Neural cell (in vitro differentiated cells): ENCODE data around the gene HMCN2.

Experiments
- EP300 ChIP-seq: fragments of 450-650 bp; conservative IDR thresholded peaks from 2 replicates; pipeline ENCODE4 v1.6.1; 2014; ENCODE audit warnings: antibody characterized with exemption, mild to moderate bottlenecking, moderate library complexity; ENCODE audit not compliant: poor library complexity, severe bottlenecking
- POLR2AphosphoS5 ChIP-seq: IDR thresholded peaks from 2 replicates; pipeline ENCODE4 v1.6.1; 2012
- SMC3 ChIP-seq: fragments of 450-650 bp; conservative IDR thresholded peaks from 2 replicates; pipeline ENCODE4 v1.6.1; 2014; ENCODE audit warnings: antibody characterized with exemption, mild to moderate bottlenecking, moderate library complexity; ENCODE audit not compliant: poor library complexity
- TF ChIP-seq, protein P1 (sequence below): fragments of 450-650 bp; IDR thresholded peaks from 2 replicates; pipeline ENCODE4 v1.5.1; 2014; ENCODE audit warnings: antibody characterized with exemption, mild to moderate bottlenecking, moderate library complexity; ENCODE audit not compliant: poor library complexity, severe bottlenecking

DNA sequence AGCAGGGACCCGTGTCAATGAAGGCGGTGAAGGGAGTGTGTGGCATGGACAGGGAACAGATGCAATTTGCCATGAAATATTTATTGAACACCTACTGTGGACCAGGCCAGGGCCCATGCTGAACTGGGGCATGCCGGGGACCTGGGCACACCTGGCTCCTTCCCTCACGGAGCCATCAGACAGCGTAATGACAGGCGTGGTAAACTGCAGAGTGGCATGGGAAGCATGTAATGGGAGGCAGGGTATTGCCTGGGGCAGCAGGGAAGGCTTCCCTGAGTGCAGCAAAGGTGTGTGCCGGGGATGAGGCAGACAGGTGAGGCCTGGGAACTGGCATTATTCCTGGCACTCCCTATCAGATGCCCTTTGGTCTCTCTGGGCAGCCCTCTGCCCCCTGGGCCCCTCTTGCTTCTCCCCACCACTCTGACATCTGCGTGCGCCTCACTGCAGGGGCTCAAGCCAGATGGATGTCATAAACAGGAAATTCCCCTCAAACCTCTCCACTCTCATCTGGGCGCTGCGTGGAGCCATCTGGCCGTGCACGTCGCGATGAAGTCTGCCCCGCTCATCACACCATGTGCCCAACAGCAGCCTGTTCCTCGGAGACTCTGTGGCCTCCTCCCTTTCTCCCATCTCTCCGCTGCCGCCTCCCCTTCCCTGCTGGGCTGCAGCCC lies 67.6 kb downstream of the HMCN2 start:
- TF ChIP-seq, protein P1, sequence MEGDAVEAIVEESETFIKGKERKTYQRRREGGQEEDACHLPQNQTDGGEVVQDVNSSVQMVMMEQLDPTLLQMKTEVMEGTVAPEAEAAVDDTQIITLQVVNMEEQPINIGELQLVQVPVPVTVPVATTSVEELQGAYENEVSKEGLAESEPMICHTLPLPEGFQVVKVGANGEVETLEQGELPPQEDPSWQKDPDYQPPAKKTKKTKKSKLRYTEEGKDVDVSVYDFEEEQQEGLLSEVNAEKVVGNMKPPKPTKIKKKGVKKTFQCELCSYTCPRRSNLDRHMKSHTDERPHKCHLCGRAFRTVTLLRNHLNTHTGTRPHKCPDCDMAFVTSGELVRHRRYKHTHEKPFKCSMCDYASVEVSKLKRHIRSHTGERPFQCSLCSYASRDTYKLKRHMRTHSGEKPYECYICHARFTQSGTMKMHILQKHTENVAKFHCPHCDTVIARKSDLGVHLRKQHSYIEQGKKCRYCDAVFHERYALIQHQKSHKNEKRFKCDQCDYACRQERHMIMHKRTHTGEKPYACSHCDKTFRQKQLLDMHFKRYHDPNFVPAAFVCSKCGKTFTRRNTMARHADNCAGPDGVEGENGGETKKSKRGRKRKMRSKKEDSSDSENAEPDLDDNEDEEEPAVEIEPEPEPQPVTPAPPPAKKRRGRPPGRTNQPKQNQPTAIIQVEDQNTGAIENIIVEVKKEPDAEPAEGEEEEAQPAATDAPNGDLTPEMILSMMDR: no peak
- TF ChIP-seq POLR2AphosphoS5 (no peak), EP300 (no peak), SMC3 (no peak)
